ENCODE measurements around the gene SYNE2.

DNA sequence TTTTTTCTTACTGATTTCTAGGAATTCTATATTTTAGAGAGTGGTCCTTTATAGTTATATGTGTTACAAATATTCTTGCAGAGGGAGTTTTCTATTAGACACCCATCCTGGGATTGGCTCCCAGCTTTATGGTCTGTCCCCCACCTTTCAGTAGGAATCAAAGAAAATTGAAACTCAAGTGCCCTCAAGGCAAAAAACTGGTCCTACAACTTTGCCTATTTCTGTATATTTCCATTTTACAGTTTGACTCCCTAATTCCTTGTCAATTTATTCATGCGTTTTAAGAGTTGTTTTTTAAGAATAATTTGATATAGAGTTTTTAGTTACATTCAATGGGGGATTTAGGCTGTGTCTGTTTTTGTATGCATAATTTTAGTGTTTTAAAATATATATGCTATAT lies 208.9 kb downstream of the SYNE2 start:
- TF ChIP-seq, protein P1, sequence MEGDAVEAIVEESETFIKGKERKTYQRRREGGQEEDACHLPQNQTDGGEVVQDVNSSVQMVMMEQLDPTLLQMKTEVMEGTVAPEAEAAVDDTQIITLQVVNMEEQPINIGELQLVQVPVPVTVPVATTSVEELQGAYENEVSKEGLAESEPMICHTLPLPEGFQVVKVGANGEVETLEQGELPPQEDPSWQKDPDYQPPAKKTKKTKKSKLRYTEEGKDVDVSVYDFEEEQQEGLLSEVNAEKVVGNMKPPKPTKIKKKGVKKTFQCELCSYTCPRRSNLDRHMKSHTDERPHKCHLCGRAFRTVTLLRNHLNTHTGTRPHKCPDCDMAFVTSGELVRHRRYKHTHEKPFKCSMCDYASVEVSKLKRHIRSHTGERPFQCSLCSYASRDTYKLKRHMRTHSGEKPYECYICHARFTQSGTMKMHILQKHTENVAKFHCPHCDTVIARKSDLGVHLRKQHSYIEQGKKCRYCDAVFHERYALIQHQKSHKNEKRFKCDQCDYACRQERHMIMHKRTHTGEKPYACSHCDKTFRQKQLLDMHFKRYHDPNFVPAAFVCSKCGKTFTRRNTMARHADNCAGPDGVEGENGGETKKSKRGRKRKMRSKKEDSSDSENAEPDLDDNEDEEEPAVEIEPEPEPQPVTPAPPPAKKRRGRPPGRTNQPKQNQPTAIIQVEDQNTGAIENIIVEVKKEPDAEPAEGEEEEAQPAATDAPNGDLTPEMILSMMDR (IDR thresholded peaks at IDR 0.05) = no peak
- no peak for TF ChIP-seq POLR2AphosphoS5 (IDR thresholded peaks at IDR 0.05; ENCODE audit: low read depth, low read length)

Measured in Panc1 (cell line).